HG02870 (cell line): ENCODE data around the gene TMED8.
"Not testable (repeated sequence)": the region's sequence is repeated elsewhere in the genome, so short reads cannot be mapped to it uniquely, and the experiment has no call there.

Experiments used
- ATAC-seq: cut with Tn5 transposase; IDR thresholded peaks from one replicate; pipeline ENCODE4 v1.9.1; 2021; ENCODE audit warnings: mild to moderate bottlenecking, moderate library complexity; ENCODE audit not compliant: unreplicated experiment

Gene TMED8

DNA sequence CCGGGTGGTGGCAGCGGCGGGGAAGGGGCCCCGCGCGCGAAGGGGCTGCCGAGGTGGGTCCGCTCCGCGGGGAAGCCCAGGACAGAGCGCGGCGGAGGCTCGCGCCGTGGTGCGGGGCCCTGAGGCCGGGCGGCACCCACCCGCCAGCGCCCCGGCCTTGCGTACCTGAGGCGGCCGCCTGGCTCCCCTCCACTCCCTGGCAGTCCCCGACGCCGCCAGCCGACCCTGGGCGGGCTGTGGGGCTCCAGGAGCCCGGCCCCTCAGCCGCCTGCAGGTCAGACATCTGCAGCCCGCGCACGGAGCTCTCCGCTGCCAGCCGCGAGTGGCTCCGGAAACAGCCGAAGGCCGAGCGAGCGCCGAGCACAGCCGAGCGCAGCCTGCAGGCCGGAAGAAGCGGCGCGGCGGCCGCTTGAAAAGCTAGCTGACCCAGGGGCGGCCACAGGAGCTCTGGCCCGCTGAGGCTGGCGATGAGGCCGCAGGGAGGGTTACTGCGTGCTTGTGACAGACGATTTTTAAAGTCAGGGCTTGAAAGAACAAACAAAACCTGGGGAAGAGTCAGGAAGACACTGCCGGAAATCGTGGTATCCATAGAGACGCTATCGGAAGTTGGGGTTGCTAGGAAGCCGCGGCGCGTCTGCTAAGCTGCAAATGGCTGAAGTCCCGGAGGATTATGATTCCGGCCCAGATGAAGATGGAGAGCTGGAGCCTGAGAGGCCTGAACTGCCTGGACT is at the start of gene TMED8, which contains the start of gene SAMD15:
TMED8 (minus strand) TSS at position 324 of the 731 bp plus-strand sequence; CDS start at position 283, 41 bp downstream.
SAMD15 (plus strand) TSS at position 609 of the 731 bp plus-strand sequence; CDS start at position 649, 40 bp downstream.
- peak; percentile 77 for ATAC-seq

DNA sequence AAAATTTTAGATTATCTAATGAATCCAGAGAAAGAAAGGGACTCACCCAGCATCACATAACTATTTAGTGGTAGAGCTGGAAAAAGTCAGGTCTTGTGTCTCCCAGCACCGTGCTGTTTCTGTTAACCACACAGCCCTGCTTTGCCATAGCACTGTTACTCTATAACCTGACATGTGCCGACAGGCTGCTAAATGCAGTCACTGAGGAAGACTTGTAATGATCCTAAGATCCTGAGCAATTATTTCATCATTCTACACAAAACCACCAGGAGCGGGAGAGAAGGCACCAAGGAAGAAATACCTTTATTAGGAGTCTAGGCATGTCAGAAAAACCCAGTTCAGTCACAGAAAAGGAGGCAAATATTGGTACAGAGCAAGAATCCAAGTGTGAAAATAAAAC is 49.5 kb upstream of the TMED8 start:
- ATAC-seq = no peak

DNA sequence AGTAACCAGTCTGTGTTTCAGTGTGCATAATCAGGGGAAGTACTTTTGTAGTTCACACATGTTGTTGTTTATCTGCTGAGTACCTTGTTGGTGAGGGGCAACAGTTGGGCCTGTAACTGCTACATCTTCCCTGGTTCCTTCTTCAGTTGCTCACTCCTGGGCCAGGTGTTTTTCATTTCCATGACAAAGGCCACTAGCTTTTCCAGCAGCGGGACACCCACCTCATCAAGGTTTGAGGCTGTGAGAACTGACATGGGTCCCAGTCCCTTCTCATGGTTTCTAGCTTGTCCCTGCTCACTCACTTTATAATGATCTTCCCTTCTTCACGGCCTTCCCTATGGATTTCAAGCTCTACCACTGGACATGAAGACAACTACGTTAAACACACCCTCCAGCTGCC is 48.0 kb upstream of the TMED8 start:
- no peak for ATAC-seq

DNA sequence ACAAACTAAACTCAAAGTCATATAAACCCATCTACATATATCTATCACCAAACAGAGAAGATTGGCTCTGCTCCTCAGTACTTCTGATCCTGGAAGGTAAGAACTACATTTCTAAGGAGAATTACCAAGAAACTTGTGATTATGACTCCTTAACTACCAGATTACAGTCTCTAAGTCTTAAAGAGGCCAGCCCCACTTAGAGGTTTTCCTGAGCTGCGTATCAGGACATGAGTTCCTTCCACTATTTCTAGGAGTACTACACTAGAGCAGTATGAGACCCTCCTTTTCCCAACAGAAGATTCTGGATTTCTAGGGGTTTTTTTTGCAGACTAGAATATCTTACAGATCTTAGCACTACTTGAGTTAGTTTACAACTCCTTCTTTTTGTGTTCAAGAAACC is 46.5 kb upstream of the TMED8 start, which contains the start of gene NOXRED1:
NOXRED1 (minus strand) TSS at position 101 of the 400 bp plus-strand sequence. CDS start 634 bp downstream, outside the sequence.
- ATAC-seq = no peak

DNA sequence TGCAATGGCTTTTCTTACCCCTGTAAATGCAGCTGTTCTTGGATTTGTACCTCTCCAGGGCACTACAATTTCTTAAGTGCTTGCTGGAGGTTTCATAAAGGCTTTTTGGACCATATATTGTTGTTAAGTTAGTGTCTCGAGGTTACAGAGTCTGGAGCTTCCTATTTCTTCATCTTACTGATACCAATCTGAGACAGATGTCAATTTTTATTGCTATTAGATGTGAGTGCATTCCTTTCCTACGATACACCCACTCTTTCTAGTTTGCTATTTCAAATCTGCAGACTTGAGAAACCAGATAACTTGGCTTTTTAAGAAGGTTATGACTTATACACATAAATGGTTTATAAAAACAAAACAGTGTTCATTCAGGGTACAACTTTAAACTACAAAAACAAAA is 44.3 kb upstream of the TMED8 start:
- ATAC-seq = no peak

DNA sequence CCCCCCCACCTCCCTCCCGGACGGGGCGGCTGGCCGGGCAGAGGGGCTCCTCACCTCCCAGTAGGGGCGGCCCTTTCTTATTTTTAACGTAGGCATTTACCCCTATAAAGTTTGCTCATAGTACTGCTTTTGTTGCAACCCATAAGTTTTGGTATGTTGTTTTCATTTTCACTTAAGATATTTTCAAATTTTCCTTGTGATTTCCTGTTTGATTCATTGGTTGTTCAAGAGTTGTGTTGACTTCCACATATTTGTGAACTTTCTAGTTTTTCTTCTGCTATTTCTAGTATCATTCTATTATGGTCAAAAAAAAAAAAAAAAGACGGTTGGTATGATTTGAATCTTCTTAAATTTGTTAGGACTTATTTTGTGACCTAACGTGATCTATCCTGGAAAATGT is 39.9 kb upstream of the TMED8 start:
- no peak for ATAC-seq

- ATAC-seq = not testable (repeated sequence)
These were observed 39.2 kb upstream of the TMED8 start for GRCh38 chr14:77416098-77416497.

GRCh38 chr14:77415403-77416030 is 38.6 kb upstream of the TMED8 start:
- ATAC-seq = not testable (repeated sequence)

DNA sequence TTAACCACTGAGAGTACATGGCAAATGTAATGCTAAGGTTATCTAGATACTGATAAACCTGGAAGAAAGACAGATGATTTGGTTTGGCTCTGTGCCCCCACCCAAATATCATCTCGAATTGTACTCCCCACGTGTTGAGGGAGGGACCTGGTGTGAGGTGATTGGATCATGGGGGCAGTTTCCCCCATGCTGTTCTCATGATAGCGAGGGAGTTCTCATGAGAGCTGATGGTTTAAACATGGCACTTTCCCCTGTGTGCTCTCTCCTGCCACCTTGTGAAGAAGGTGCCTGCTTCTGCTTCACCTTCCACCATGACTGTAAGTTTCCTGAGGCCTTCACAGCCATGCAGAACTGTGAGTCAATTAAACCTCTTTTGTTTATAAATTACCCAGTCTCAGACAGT is 32.2 kb upstream of the TMED8 start:
- ATAC-seq = no peak

- ATAC-seq = no peak
These were observed 30.3 kb upstream of the TMED8 start for GRCh38 chr14:77407158-77407557.

GRCh38 chr14:77406718-77407117 is 29.8 kb upstream of the TMED8 start:
- ATAC-seq = no peak

- ATAC-seq = no peak
These were observed 29.2 kb upstream of the TMED8 start for GRCh38 chr14:77406086-77406485.

DNA sequence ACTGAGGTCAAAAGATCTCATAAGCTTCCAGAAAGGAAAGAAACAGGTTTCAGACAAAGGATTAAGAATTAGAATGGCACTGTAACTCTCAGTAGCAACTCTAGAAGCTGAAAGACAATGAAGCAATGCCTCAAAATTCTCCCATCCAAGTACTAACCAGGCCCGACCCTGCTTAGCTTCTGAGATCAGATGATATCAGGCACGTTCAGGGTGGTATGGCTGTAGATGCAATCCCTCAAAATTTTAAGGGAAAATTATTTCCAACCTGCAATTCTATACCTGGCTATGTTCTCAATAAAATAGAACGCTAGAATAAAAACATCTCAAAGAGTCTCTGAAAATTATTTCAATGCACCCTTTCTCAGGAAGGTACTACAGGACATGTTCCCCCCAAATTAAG is 26.9 kb upstream of the TMED8 start:
- no peak for ATAC-seq

GRCh38 chr14:77400216-77400615 is 23.3 kb upstream of the TMED8 start:
- no peak for ATAC-seq

GRCh38 chr14:77390188-77390587 is 13.3 kb upstream of the TMED8 start:
- no peak for ATAC-seq

DNA sequence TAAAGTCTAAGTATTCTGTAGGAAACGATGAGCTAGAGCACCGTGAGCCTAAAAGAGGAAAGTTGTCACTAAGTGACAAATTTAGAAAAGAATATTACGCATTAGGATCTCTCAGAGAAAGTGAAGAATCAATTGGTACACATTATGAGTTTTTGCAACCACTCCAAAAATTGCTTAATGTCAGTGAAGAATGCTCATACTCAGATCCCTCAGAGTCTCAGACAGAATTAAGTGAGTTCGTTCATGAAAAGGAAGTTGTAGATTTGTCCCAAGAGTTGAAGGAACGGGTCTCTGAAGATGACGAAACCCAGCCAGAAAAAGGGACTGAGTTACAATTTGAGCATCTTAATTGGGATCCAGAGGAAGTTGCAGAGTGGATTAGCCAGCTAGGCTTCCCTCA is 1.8 kb upstream of the TMED8 start:
- ATAC-seq = no peak

DNA sequence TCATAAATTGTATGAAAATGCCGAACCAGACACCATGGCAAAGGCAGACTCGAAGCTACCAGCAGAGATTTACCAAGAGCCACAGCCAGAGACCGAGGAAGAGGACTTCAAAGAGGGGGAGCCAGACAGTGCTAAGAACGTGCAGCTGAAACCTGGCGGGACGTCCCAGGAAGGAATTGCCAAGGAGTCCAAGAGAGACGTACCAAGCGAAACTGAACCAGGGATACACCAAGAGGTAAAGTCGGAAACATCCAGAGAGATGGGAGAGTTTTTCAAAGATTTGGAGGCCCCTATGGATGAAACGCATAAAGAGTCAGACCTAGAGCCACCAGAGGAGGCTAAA is 579 bp upstream of the TMED8 start:
- no peak for ATAC-seq

- peak; percentile 8 for ATAC-seq
These were observed 722 bp downstream of the TMED8 start for GRCh38 chr14:77375973-77376770.

GRCh38 chr14:77375164-77375950 is 1.5 kb downstream of the TMED8 start:
- no peak for ATAC-seq

- ATAC-seq = peak; percentile 38
These were observed 4.5 kb downstream of the TMED8 start for GRCh38 chr14:77372304-77372841.

DNA sequence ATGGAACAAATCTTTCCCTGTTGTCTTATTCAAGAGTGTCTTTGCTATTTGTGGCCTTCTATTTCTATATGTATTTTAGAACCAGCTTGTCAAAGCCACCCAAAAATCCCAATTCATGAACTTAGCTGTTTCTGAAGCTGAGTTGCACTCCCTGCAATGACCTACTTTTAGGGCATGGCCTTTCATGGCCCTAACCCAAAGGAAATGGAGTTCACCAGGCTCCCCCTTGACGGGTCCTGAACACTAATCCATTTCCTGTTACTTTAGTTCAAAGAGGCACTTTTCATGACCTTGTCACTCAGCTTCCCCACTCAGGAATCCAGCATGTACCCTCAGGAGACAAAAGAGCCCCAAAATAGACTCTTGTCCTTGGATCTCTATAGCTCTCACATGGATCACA is 7.6 kb downstream of the TMED8 start:
- no peak for ATAC-seq
